WTC11 (cell line): ENCODE measurements around the gene PAQR6. TPM values are rescaled to one million over a fixed set of nuclear protein-coding genes. Genes with fewer than 3 reads are reported as not detected.
A peak's percentile ranks its signal among the peaks of the same experiment; 100 is the strongest.

Source experiments
- ATAC-seq: fragments of 200-7000 bp; cut with Tn5 transposase; 2 replicates; pipeline ENCODE4 v1.10.0; 2021; ENCODE audit warnings: mild to moderate bottlenecking, moderate library complexity
- CTCF ChIA-PET: fragments of 300-600 bp; sonication (Branson Sonifier 250); formaldehyde crosslinking; loops from one replicate; lab custom pipeline; 2021; ENCODE audit warnings: antibody characterized with exemption; lab: Charles Lee
- POLR2A ChIA-PET: fragments of 350-600 bp; sonication (Branson Sonifier 250); formaldehyde crosslinking; loops from one replicate; lab custom pipeline; 2021; ENCODE audit warnings: antibody characterized with exemption; lab: Charles Lee
- DNase-seq: peaks from one replicate; pipeline ENCODE4 v3.0.0; 2021; ENCODE audit warnings: low spot score
- H3K27ac Mint-ChIP-seq: 2 replicates; pipeline ENCODE4 v1.8.0; 2021; ENCODE audit warnings: mixed read lengths
- H3K27me3 Mint-ChIP-seq: 2 replicates; pipeline ENCODE4 v1.8.0; 2021; ENCODE audit warnings: low read depth, mild to moderate bottlenecking, moderate library complexity, mixed read lengths
- H3K36me3 Mint-ChIP-seq: 2 replicates; pipeline ENCODE4 v1.8.0; 2021; ENCODE audit warnings: mixed read lengths
- H3K4me1 Mint-ChIP-seq: 2 replicates; pipeline ENCODE4 v1.8.0; 2022; ENCODE audit warnings: mixed read lengths
- H3K4me3 Mint-ChIP-seq: 2 replicates; pipeline ENCODE4 v1.8.0; 2021; ENCODE audit warnings: mild to moderate bottlenecking, moderate library complexity, mixed read lengths
- H3K9me3 Mint-ChIP-seq: 2 replicates; pipeline ENCODE4 v1.8.0; 2021; ENCODE audit warnings: mixed read lengths
- GABPB1 ChIP-seq: sonication (generic); formaldehyde crosslinking; IDR thresholded peaks from 2 replicates; pipeline ENCODE4 v1.8.1; 2023; ENCODE audit warnings: mild to moderate bottlenecking, missing genetic modification reagents
- MYBL2 ChIP-seq: sonication (generic); formaldehyde crosslinking; IDR thresholded peaks from 2 replicates; pipeline ENCODE4 v1.8.1; 2023; ENCODE audit warnings: mild to moderate bottlenecking, moderate library complexity, missing genetic modification reagents
- NR2C2 ChIP-seq: sonication (generic); formaldehyde crosslinking; IDR thresholded peaks from 2 replicates; pipeline ENCODE4 v1.8.0; 2022; ENCODE audit warnings: mild to moderate bottlenecking, missing genetic modification reagents
- OVOL2 ChIP-seq: fragments of 250-450 bp; sonication (Bioruptor Pico); IDR thresholded peaks from 2 replicates; pipeline ENCODE4 v1.9.0; 2021; ENCODE audit warnings: mild to moderate bottlenecking, borderline replicate concordance
- SMAD4 ChIP-seq: sonication (generic); formaldehyde crosslinking; IDR thresholded peaks from 2 replicates; pipeline ENCODE4 v1.8.0; 2022; ENCODE audit warnings: mild to moderate bottlenecking, missing genetic modification reagents
- SOX15 ChIP-seq: fragments of 250-450 bp; sonication (Bioruptor Pico); IDR thresholded peaks from 2 replicates; pipeline ENCODE4 v1.9.0; 2021; ENCODE audit warnings: mild to moderate bottlenecking
- SP1 ChIP-seq: sonication (generic); formaldehyde crosslinking; conservative IDR thresholded peaks from 2 replicates; pipeline ENCODE4 v1.8.1; 2022; ENCODE audit warnings: missing genetic modification reagents
- ZBTB21 ChIP-seq: sonication (generic); formaldehyde crosslinking; IDR thresholded peaks from 2 replicates; pipeline ENCODE4 v1.8.1; 2023; ENCODE audit warnings: mild to moderate bottlenecking, missing genetic modification reagents, borderline replicate concordance
- ZNF416 ChIP-seq: fragments of 250-450 bp; sonication (Bioruptor Pico); IDR thresholded peaks from 2 replicates; pipeline ENCODE4 v1.9.0; 2021; ENCODE audit warnings: mild to moderate bottlenecking, inconsistent platforms
- total RNA-seq: library from RNA; stranded (reverse); gene quantifications from 3 replicates; pipeline ENCODE4 v1.2.3, GENCODE V29; 2021
- TF ChIP-seq, protein P1 (sequence below): sonication (generic); formaldehyde crosslinking; IDR thresholded peaks from 2 replicates; pipeline ENCODE4 v1.8.0; 2022; ENCODE audit warnings: mild to moderate bottlenecking, missing genetic modification reagents
- TF ChIP-seq, protein P2 (sequence below): sonication (generic); formaldehyde crosslinking; IDR thresholded peaks from 2 replicates; pipeline ENCODE4 v1.8.1; 2023; ENCODE audit warnings: mild to moderate bottlenecking, moderate library complexity, missing genetic modification reagents
- TF ChIP-seq, protein P3 (sequence below): sonication (generic); formaldehyde crosslinking; IDR thresholded peaks from 2 replicates; pipeline ENCODE4 v1.8.1; 2023; ENCODE audit warnings: mild to moderate bottlenecking, missing genetic modification reagents
- TF ChIP-seq, protein P4 (sequence below): fragments of 250-450 bp; sonication (Bioruptor Pico); IDR thresholded peaks from 2 replicates; pipeline ENCODE4 v1.9.0; 2021; ENCODE audit warnings: mild to moderate bottlenecking, borderline replicate concordance
- TF ChIP-seq, protein P5 (sequence below): sonication (generic); formaldehyde crosslinking; IDR thresholded peaks from 2 replicates; pipeline ENCODE4 v1.8.0; 2022; ENCODE audit warnings: mild to moderate bottlenecking, missing genetic modification reagents
- TF ChIP-seq, protein P6 (sequence below): sonication (generic); formaldehyde crosslinking; IDR thresholded peaks from 2 replicates; pipeline ENCODE4 v1.8.0; 2022; ENCODE audit warnings: missing genetic modification reagents
- TF ChIP-seq, protein P7 (sequence below): fragments of 250-450 bp; sonication (Bioruptor Pico); conservative IDR thresholded peaks from 2 replicates; pipeline ENCODE4 v1.9.0; 2021; ENCODE audit warnings: mild to moderate bottlenecking
- TF ChIP-seq, protein P8 (sequence below): sonication (generic); formaldehyde crosslinking; IDR thresholded peaks from 2 replicates; pipeline ENCODE4 v1.8.1; 2022; ENCODE audit warnings: low read depth, mild to moderate bottlenecking, moderate library complexity, missing genetic modification reagents, borderline replicate concordance

The PAQR6 gene
- total RNA-seq, 1 experiment from 2014 or later, result 5.9 TPM

DNA sequence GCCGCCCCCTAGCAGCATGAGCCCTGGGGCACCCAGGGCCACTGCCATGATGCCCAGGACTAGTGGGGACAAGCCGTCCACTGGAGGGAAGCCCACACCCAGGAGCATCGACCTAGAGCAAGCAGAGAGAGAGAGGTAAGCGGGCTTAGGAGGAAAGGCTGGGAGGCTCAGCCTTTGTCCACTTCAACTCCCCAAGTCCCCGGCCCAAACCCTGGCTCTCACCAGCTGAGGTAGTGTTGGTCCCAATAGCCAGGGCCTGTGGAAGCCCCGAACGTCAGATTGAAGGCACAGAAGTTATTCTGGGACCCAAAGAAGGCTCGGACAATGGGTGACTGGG, 45.2 kb upstream of the PAQR6 start (continued):
- TF ChIP-seq, protein P1, sequence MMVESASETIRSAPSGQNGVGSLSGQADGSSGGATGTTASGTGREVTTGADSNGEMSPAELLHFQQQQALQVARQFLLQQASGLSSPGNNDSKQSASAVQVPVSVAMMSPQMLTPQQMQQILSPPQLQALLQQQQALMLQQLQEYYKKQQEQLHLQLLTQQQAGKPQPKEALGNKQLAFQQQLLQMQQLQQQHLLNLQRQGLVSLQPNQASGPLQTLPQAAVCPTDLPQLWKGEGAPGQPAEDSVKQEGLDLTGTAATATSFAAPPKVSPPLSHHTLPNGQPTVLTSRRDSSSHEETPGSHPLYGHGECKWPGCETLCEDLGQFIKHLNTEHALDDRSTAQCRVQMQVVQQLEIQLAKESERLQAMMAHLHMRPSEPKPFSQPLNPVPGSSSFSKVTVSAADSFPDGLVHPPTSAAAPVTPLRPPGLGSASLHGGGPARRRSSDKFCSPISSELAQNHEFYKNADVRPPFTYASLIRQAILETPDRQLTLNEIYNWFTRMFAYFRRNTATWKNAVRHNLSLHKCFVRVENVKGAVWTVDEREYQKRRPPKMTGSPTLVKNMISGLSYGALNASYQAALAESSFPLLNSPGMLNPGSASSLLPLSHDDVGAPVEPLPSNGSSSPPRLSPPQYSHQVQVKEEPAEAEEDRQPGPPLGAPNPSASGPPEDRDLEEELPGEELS (CRISPR knock-in tag), result no peak
- TF ChIP-seq SOX15 (CRISPR knock-in tag) (no peak), MYBL2 (CRISPR knock-in tag) (no peak), ZBTB21 (CRISPR knock-in tag) (no peak)
- TF ChIP-seq, protein P2, sequence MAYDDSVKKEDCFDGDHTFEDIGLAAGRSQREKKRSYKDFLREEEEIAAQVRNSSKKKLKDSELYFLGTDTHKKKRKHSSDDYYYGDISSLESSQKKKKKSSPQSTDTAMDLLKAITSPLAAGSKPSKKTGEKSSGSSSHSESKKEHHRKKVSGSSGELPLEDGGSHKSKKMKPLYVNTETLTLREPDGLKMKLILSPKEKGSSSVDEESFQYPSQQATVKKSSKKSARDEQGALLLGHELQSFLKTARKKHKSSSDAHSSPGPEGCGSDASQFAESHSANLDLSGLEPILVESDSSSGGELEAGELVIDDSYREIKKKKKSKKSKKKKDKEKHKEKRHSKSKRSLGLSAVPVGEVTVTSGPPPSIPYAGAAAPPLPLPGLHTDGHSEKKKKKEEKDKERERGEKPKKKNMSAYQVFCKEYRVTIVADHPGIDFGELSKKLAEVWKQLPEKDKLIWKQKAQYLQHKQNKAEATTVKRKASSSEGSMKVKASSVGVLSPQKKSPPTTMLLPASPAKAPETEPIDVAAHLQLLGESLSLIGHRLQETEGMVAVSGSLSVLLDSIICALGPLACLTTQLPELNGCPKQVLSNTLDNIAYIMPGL (CRISPR knock-in tag), result no peak

DNA sequence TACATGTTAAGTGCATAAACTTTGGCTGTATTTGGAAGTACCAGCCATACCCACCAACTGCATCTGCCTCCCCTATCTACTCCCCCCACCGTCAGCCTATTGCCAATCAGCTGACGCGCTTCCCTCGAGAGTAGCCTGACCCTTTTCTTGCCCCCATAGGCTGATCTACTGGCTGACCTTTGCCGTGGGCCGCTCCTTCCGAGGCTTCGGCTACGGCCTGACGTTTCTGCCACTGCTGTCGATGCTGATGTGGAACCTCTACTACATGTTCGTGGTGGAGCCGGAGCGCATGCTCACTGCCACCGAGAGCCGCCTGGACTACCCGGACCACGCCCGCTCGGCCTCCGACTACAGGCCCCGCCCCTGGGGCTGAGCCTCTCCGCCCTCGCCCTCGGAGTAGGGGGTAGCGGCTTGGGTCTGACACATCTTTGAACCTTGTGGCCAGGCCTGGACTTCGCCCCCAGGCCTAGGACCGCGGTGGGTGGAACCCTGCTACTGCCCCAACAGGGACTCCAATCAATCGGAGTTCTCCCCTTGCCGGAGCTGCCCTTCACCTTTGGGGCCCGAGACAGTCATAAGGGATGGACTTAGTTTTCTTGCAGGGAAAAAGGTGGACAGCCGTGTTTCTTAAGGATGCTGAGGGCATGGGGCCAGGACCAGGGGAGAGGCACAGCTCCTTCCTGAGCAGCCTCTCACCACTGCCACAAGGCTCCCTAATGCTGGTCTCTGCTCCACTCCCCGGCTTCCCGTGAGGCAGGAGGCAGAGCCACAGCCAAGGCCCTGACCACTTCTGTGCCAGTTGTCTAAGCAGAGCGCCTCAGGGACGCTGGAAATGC, 43.6 kb upstream of the PAQR6 start:
- ATAC-seq, result peak; percentile 99
- no peaks in the 10 kb centered on the region for H3K9me3 Mint-ChIP-seq
- TF ChIP-seq, protein P3, sequence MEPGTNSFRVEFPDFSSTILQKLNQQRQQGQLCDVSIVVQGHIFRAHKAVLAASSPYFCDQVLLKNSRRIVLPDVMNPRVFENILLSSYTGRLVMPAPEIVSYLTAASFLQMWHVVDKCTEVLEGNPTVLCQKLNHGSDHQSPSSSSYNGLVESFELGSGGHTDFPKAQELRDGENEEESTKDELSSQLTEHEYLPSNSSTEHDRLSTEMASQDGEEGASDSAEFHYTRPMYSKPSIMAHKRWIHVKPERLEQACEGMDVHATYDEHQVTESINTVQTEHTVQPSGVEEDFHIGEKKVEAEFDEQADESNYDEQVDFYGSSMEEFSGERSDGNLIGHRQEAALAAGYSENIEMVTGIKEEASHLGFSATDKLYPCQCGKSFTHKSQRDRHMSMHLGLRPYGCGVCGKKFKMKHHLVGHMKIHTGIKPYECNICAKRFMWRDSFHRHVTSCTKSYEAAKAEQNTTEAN (CRISPR knock-in tag), result no peak
- no peak for TF ChIP-seq ZNF416
- TF ChIP-seq GABPB1 (CRISPR knock-in tag), result peak; percentile 53; the same call in 1 of the 2 replicates
- no peak for TF ChIP-seq SMAD4 (CRISPR knock-in tag)
- TF ChIP-seq, protein P4, sequence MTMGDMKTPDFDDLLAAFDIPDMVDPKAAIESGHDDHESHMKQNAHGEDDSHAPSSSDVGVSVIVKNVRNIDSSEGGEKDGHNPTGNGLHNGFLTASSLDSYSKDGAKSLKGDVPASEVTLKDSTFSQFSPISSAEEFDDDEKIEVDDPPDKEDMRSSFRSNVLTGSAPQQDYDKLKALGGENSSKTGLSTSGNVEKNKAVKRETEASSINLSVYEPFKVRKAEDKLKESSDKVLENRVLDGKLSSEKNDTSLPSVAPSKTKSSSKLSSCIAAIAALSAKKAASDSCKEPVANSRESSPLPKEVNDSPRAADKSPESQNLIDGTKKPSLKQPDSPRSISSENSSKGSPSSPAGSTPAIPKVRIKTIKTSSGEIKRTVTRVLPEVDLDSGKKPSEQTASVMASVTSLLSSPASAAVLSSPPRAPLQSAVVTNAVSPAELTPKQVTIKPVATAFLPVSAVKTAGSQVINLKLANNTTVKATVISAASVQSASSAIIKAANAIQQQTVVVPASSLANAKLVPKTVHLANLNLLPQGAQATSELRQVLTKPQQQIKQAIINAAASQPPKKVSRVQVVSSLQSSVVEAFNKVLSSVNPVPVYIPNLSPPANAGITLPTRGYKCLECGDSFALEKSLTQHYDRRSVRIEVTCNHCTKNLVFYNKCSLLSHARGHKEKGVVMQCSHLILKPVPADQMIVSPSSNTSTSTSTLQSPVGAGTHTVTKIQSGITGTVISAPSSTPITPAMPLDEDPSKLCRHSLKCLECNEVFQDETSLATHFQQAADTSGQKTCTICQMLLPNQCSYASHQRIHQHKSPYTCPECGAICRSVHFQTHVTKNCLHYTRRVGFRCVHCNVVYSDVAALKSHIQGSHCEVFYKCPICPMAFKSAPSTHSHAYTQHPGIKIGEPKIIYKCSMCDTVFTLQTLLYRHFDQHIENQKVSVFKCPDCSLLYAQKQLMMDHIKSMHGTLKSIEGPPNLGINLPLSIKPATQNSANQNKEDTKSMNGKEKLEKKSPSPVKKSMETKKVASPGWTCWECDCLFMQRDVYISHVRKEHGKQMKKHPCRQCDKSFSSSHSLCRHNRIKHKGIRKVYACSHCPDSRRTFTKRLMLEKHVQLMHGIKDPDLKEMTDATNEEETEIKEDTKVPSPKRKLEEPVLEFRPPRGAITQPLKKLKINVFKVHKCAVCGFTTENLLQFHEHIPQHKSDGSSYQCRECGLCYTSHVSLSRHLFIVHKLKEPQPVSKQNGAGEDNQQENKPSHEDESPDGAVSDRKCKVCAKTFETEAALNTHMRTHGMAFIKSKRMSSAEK (CRISPR knock-in tag), result no peak
- TF ChIP-seq, protein P5, sequence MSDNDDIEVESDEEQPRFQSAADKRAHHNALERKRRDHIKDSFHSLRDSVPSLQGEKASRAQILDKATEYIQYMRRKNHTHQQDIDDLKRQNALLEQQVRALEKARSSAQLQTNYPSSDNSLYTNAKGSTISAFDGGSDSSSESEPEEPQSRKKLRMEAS, result peak; percentile 68
- TF ChIP-seq, protein P6, sequence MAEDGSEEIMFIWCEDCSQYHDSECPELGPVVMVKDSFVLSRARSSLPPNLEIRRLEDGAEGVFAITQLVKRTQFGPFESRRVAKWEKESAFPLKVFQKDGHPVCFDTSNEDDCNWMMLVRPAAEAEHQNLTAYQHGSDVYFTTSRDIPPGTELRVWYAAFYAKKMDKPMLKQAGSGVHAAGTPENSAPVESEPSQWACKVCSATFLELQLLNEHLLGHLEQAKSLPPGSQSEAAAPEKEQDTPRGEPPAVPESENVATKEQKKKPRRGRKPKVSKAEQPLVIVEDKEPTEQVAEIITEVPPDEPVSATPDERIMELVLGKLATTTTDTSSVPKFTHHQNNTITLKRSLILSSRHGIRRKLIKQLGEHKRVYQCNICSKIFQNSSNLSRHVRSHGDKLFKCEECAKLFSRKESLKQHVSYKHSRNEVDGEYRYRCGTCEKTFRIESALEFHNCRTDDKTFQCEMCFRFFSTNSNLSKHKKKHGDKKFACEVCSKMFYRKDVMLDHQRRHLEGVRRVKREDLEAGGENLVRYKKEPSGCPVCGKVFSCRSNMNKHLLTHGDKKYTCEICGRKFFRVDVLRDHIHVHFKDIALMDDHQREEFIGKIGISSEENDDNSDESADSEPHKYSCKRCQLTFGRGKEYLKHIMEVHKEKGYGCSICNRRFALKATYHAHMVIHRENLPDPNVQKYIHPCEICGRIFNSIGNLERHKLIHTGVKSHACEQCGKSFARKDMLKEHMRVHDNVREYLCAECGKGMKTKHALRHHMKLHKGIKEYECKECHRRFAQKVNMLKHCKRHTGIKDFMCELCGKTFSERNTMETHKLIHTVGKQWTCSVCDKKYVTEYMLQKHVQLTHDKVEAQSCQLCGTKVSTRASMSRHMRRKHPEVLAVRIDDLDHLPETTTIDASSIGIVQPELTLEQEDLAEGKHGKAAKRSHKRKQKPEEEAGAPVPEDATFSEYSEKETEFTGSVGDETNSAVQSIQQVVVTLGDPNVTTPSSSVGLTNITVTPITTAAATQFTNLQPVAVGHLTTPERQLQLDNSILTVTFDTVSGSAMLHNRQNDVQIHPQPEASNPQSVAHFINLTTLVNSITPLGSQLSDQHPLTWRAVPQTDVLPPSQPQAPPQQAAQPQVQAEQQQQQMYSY (CRISPR knock-in tag), result no peak
- TF ChIP-seq, protein P7, sequence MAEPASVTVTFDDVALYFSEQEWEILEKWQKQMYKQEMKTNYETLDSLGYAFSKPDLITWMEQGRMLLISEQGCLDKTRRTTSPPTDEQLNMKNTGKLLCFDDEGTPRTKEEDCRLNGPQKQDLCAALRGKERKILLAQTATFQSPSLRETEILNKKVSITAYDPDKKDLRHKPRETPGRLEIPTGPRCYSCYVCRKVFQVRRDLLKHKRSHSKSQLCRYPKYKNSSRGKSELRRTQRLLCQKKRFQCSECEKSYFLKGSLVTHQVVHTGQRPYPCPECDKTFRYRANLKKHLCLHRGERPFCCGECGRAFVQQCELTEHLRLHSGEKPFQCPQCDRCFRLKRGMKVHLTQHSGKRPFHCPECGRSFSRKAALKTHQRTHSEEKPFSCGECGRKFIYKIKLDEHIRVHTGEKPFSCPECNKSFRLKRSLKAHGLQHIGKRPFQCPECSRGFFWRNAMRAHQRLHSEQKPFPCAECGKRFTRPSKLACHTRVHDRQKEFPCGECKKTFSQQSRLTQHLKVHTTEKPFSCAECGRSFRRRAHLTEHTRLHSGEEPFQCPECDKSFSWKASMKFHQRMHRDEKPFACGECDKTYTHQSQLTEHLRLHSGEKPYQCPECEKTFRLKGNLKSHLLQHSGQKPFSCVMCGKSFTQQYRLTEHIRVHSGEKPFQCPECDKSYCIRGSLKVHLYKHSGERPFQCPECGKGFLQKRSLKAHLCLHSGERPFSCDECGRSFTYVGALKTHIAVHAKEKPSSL (CRISPR knock-in tag), result no peak
- TF ChIP-seq SP1 (CRISPR knock-in tag), result peak; percentile 59; the same call in 1 of the 2 replicates
- TF ChIP-seq, protein P8, sequence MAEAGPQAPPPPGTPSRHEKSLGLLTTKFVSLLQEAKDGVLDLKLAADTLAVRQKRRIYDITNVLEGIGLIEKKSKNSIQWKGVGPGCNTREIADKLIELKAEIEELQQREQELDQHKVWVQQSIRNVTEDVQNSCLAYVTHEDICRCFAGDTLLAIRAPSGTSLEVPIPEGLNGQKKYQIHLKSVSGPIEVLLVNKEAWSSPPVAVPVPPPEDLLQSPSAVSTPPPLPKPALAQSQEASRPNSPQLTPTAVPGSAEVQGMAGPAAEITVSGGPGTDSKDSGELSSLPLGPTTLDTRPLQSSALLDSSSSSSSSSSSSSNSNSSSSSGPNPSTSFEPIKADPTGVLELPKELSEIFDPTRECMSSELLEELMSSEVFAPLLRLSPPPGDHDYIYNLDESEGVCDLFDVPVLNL (CRISPR knock-in tag), result no peak
- no peak for TF ChIP-seq NR2C2 (CRISPR knock-in tag)
- no peak for TF ChIP-seq OVOL2 (CRISPR knock-in tag)
- TF ChIP-seq, all 79 proteins: peak for 3
- POLR2A ChIA-PET, result interaction anchor here (0.6 kb wide), 1 partner anchor 314 kb away, joined by 6 read pairs; no protein-coding TSS in a partner anchor
- DNase-seq, result peak; percentile 94
- no peaks in the 10 kb centered on the region for H3K27me3 Mint-ChIP-seq
- H3K4me1 Mint-ChIP-seq, result peaks cover 7% of the 10 kb centered on the region
- CTCF ChIA-PET, result no interaction called here
- peak overlapping the region; percentile 90 for H3K4me3 Mint-ChIP-seq
- H3K27ac Mint-ChIP-seq, result peak overlapping the region; percentile 97
- no peaks in the 10 kb centered on the region for H3K36me3 Mint-ChIP-seq
